GM19193 (cell line): ENCODE measurements around the gene GEMIN4.

Experiments
- POLR2A ChIP-seq: IDR thresholded peaks from 4 replicates; pipeline ENCODE4 v1.6.1; 2011; ENCODE audit not compliant: insufficient read depth, insufficient read length; ENCODE audit errors: extremely low read depth

The GEMIN4 gene

DNA sequence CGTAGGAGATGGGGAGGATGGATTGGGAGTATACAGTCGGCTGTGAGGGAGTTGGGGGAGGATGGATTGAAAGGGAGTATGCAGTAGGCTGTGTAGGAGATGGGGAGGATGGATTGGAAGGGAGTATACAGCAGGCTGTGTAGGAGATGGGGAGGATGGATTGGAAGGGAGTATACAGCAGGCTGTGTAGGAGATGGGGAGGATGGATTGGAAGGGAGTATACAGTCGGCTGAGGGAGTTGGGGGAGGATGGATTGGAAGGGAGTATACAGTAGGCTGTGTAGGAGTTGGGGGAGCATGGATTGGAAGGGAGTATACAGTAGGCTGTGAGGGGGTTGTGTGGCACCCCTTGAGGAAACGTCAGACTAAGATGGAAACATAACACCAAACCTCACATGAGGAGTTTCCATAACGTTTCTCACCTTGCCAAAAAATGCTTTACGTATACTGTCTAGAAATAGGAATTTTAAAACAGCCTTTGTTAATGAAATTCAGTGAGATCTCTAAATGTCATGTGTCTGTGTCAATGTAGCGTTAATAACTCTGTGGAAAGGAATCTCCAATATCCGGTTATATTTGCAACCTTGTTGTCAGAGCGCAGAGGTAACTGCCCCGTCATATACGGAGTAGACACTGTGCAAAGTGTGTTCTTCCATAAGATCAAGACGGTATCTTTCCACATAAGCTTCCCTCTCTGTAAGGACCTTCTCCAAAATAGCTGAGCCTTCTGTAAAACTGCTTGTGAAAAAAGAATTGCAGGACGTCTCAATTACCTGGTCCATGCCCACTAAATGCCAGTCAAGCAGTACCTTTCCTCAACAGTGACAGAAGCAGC, 31.1 kb downstream of the GEMIN4 start:
- TF ChIP-seq POLR2A: no peak

DNA sequence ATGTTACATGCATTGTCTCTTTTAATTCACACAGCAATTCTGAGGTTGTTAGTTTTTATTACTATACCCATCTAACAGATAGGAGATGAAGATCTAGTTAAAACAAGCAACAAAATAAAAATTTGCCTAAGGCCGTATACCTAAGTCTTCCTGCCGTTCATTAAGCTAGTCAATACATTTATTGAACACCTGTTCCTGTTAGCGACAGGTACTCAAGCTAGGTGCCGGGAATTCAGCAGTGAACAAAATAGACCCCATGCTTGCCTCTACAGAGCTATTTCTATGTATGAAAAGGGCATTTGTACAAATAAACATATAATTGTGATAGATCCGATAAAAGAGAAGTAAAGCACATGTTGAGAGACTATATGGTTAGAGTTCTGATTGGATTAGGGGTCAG, 34.0 kb downstream of the GEMIN4 start:
- TF ChIP-seq POLR2A: no peak

DNA sequence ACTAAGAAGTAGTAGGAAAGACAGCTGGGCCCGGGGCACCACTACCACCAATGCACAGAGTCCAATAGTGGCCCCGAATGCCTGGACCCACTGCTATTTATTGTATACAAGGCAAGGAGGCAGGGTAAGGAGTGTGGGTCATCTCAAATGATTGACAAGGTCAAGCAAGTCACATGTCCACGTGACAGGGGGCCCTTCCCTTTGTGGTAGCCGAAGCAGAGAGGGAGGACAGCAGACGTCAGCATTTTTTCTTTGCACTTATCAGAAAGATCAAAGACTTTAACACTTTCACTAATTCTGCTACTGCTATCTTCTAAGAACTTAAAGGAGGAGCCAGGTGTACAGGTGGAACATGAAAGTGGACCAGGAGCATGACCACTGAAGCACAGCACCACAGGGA, 43.9 kb downstream of the GEMIN4 start:
- TF ChIP-seq POLR2A: no peak

DNA sequence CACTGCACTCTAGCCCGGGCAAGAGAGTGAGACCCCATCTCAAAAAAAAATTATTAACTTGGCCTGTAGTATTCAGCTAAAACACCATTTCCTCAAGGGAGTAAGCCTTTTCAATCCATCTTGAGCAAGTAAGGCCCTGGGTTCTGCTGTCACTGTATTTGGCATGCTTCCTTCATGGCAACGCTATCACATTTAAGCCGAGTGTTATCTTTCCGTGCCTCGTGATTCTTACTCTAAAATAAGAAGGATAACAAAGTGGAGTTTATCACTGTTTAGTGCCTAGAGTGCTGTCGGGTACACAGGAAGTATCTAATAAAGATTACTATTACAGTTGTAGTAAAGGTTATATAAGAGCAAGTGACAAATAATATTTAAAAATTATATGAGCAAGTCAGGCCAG, 46.2 kb downstream of the GEMIN4 start:
- no peak for TF ChIP-seq POLR2A

DNA sequence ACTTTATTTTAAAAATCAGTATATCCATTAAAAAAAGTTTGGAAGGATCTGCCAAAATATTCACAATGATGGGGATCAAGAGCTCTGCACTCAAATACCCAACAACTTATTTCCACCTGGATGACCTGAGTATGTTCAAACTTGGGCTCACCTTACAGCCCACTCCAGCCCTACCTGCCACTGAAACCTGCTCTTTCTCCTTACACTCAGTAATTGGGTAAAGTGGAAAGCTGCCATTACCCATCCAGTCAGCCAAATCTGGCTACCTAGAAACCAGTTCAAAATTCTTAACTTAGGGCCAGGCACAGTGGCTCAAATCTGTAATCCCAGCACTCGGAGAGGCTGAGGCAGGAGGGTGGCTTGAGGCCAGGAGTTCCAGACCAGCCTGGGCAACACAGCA, 47.1 kb downstream of the GEMIN4 start:
- no peak for TF ChIP-seq POLR2A

DNA sequence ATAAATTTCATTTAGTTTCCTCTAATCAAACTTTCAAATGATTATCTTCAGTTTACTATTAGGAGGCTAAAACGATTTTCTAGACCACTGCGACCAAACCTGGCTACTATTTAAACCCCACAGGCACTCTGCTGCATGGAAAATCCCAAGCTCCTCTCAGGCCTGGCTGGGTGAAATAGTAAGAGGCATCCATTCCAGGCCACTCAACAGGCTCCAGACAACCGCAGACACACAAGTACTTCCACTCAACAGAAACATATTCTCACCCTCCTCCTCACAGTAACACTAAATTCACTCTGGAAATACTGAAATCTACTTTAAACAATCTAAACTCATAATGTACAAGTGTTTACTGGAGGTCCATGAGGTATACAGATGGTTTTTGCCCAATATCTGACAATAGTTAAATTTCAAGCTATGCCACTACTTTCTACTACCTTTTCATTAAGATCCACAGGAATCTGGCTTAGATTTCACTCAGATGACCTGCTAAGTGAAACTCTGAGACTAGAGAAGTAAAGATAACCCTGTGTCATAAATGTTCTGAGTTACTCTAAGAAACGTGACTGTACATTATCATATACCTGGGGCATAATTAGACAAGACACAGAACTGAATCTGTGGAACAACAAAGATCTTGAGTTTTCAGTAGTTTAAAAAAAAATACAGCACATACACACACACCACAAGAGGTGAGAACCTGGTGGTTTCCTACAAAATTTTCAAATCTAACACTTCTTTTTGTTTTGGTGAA, 47.8 kb downstream of the GEMIN4 start:
- no peak for TF ChIP-seq POLR2A

DNA sequence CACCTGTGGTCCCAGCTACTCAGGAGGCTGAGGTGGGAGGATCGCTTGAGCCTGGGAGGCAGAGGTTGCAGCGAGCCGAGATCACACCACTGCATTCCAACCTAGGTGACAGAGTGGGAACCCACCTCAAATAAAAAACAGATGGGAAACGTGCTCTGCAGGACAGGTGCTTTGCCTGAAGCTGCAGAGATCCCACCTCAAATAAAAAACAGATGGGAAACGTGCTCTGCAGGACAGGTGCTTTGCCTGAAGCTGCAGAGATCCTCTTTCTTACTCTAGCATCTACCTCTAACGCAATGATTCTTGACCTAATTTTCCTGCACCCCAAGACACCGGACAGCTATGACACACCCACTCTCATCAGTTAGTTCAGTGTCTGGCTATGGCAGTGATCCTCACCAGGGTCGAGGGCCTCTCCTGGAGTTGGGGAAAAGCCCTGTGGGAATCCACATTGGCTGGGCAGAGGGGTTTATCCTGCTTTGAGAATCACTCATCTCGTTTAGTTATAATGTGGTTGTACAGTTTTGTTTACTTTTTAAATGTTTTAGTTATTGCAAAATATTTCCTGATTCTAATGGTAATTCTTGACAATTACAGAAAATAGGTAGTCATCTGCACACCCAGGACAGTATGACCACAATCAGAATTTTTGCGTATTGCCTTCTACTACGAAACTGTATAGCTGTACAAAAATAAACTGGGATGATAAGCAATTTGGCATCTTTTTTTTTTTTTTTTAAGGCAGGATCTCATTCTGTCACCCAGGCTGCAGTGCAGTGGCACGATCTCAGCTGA, 48.8 kb downstream of the GEMIN4 start:
- no peak for TF ChIP-seq POLR2A

DNA sequence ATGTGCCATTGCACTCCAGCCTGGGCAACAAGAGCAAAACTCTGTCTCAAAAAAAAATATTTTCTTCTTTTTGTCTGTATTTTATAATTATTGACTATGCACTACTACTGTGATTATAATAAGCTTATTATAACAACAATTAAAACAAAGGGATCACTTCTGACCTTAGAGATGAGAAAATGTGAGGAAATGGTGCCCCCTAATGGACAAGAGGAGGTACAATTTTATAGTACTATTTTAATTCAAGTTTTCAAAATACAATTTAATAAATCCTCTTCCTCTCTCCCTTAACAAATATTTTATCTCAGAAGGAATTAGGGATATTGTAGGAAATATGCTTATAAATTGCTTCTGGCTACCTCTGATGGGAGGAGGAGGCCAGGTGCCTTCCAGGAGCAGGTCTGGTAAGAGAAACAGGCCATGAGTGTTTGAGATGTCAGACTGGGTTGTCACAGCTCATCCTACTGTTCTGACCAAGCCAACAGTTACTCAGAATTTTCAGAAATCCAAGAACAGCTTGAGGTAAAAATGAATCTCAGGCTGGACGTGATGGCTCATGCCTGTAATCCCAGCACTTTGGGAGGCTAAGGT, 51.5 kb downstream of the GEMIN4 start:
- no peak for TF ChIP-seq POLR2A

- TF ChIP-seq POLR2A: no peak
Measured at GRCh38 chr17:699345-699744, 52.7 kb downstream of the GEMIN4 start.

DNA sequence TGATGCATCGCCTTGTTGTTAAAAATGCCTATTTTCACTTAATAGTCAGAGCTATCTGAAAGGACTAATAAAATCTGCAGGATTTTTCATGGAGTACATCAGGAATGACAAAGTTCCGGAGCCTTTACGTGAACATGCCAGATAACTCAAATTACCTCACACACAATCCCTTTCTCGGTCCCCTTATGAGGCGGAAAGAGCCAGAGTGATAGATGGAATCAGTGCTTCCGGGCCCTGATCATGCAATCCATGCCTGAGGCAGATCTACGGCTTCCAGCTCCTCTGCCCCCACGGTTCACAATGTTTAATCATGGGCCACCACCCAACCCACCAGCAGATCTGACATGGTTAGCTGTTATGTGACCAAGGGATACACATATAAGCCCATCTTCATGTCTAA, 54.4 kb downstream of the GEMIN4 start:
- no peak for TF ChIP-seq POLR2A

- no peak for TF ChIP-seq POLR2A
Measured at GRCh38 chr17:696369-696768, 55.7 kb downstream of the GEMIN4 start.
